Superior temporal gyrus (tissue), 1 donor: ENCODE results near the gene SPRR2A.
"Not testable (repeated sequence)": the region's sequence is repeated elsewhere in the genome, so short reads cannot be mapped to it uniquely, and the experiment has no call there.

Experiments used
- DNase-seq: peaks from one replicate; pipeline ENCODE4 v3.0.0-alpha.2; 2016; ENCODE audit errors: extremely low spot score

SPRR2A gene

GRCh38 chr1:153025797-153026196, 31.5 kb downstream of the SPRR2A start:
- DNase-seq, result no peak

- no peak for DNase-seq
Observed at GRCh38 chr1:153024413-153024812, 32.9 kb downstream of the SPRR2A start.

DNA sequence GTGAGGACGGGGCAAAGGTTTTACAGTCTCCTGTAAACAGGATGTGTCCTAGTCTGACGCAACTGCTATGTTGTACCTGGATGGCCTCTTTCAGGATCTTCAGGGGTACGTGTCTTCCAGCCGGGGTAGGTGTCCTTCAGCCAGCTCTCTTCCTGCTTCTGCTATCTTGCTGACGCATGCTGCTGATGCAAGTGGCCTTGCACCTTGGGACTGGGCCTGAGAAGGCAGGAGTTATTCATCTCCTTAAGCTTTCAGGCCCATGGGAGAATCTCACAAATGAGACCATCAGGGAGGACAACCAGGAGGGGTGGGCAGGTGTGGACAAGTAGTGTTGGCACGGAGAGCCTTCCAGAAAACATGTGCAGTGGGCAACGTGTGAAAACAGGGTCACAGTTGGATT, 34.2 kb downstream of the SPRR2A start:
- no peak for DNase-seq

DNA sequence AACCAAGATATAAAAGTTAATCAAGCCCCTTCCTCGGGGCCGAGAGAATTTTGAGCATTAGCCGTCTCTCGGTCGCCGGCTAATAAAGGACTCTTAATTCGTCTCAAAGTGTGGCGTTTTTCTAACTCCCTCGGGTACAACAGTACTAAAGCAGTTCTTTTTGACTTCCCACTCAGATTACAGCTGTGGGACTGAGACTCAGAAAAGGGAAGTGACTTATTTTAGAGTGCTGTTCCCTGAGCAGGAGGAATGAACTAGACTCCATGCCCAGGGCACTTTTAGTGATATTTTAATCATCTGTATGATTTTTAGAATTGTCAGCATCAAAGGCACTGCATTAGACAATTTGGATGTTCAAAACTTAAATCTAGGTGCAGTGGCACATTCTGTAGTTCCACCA, 35.0 kb downstream of the SPRR2A start:
- not testable (repeated sequence) for DNase-seq

DNA sequence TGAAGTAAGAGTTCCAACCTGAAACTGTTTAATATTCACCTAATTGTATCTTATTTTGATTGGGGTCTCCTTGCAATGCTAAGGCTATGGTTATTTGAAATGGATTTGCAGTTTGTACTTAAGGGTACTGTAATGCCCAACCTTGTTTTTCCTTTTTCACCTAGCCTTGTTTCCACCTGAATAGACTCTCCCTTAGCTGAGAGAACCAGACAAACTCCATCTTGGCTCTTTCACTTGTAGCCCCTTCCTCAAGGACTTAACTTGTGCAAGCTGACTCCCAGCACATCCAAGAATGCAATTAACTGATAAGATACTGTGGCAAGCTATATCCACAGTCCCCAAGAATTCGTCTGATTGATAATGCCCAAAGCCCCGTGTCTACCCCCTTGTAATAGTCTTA, 35.5 kb downstream of the SPRR2A start:
- DNase-seq, result not testable (repeated sequence)

GRCh38 chr1:153011235-153011758, 46.0 kb downstream of the SPRR2A start:
- not testable (repeated sequence) for DNase-seq
